Measurements from ENCODE around the gene PCBP2.

Gene PCBP2

GRCh38 chr12:53514628-53515290 is 62.9 kb downstream of the PCBP2 start:
- TF ChIP-seq, protein P1, sequence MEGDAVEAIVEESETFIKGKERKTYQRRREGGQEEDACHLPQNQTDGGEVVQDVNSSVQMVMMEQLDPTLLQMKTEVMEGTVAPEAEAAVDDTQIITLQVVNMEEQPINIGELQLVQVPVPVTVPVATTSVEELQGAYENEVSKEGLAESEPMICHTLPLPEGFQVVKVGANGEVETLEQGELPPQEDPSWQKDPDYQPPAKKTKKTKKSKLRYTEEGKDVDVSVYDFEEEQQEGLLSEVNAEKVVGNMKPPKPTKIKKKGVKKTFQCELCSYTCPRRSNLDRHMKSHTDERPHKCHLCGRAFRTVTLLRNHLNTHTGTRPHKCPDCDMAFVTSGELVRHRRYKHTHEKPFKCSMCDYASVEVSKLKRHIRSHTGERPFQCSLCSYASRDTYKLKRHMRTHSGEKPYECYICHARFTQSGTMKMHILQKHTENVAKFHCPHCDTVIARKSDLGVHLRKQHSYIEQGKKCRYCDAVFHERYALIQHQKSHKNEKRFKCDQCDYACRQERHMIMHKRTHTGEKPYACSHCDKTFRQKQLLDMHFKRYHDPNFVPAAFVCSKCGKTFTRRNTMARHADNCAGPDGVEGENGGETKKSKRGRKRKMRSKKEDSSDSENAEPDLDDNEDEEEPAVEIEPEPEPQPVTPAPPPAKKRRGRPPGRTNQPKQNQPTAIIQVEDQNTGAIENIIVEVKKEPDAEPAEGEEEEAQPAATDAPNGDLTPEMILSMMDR (IDR thresholded peaks at IDR 0.05) = no peak

DNA sequence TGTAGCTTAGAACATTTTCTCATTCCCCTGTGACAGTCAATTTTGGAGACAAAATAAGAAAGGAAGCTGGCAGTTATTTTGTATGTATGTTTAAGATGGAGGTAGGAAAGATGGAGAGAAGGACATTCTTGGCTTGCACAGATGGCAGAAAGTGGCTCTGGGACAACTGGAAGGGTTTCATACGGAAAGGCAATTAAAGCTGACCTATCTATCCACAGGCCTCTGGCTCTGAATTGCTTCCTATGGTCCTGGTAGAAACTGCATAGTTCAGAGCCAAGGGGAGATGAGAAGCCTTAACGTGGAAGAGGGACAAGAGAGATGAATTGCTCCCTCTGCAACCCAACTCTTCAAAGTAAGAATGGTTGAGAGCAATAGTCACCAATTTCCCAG is 63.4 kb downstream of the PCBP2 start:
- TF ChIP-seq, protein P1 (IDR thresholded peaks at IDR 0.05) = no peak

GRCh38 chr12:53516758-53517455 is 65.0 kb downstream of the PCBP2 start:
- TF ChIP-seq, protein P1 (IDR thresholded peaks at IDR 0.05) = no peak

GRCh38 chr12:53518381-53518780 is 66.5 kb downstream of the PCBP2 start:
- TF ChIP-seq, protein P1 (IDR thresholded peaks at IDR 0.05) = no peak

DNA sequence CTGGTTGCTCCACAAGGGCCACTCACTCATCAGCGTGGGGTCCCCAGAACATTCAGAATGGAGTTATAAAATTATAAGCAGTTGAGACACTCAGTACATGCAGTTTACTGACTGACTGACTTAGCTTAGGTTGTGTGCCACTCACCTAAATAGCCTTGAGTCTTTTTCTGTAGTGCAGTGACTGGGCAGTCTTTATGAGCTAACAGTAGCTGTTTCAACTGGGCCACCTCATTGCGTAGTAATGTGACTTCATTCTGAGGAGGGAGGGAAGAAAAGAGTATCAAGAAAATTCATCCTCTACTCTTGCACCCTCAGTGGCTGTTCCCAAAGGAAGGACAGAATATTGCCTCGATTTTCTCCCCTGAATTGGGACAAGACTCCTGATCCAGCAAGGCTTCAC is 71.2 kb downstream of the PCBP2 start:
- TF ChIP-seq, protein P1 (IDR thresholded peaks at IDR 0.05) = no peak

- TF ChIP-seq, protein P1 (IDR thresholded peaks at IDR 0.05) = no peak
These were observed 72.6 kb downstream of the PCBP2 start for GRCh38 chr12:53524476-53524875.

DNA sequence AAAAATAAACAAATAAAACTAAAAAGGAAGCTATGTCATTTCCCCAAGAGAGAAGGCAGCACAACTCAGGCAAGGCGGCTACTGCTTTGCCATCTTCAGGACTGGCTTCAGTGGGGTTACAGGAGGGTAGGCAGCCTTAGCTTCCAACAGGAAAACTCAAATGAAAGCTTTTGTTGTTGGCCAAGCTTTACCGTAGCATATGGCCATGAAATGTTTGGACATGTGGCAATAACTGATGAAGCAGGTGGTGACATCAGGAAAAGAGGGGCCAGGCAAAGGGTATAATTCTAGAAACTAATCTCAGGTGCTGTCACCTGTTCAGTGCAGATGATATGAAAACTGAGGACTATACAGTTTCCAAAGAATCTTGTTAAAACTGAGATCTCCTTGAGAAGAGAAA is 78.2 kb downstream of the PCBP2 start:
- TF ChIP-seq, protein P1 (IDR thresholded peaks at IDR 0.05) = no peak
